Transverse colon (tissue), 4 donors: ENCODE results near the gene FUOM.

ENCODE experiments used
- POLR2A ChIP-seq: fragments of 450-650 bp; IDR thresholded peaks from one replicate; pipeline ENCODE4 v1.6.1; 2016; ENCODE audit warnings: antibody characterized with exemption, mild to moderate bottlenecking, moderate library complexity
- POLR2AphosphoS5 ChIP-seq, 3 donors: sonication (generic); formaldehyde crosslinking; IDR thresholded peaks; one replicate each; pipeline ENCODE4 v1.6.1; 2016; ENCODE audit warnings: antibody characterized with exemption in 3 of 3
- TF ChIP-seq, protein P1 (sequence below), 5 experiments: fragments of 200-600 bp in 3 of 5; fragments of 450-650 bp in 2 of 5; sonication (generic) in 3 of 5; IDR thresholded peaks; 1 replicate in 2 of 5; 2 replicates in 3 of 5; pipeline ENCODE4 v1.5.1; 2016 to 2017; ENCODE audit warnings: antibody characterized with exemption in 5 of 5, inconsistent platforms in 3 of 5, mild to moderate bottlenecking in 2 of 5, moderate library complexity in 1 of 5

DNA sequence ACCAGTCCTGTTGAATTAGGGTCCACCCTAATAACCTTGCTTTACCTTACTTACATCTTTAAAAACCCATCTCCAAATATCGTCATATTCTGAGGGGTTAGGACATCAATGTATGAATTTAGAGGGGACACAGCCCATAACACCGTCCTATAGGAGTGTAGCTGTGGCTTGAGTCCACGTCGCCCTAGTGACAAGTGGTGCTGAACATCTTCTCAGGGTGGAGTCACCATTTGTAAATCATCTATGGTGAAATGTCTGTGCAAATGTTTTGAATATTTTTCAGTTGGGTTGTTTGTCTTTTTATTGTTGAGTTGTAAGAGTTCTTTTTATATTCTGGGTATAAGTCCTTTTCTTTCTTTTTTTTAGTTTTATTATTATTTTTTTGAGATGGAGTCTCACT, 15.8 kb downstream of the FUOM start:
- TF ChIP-seq, protein P1, sequence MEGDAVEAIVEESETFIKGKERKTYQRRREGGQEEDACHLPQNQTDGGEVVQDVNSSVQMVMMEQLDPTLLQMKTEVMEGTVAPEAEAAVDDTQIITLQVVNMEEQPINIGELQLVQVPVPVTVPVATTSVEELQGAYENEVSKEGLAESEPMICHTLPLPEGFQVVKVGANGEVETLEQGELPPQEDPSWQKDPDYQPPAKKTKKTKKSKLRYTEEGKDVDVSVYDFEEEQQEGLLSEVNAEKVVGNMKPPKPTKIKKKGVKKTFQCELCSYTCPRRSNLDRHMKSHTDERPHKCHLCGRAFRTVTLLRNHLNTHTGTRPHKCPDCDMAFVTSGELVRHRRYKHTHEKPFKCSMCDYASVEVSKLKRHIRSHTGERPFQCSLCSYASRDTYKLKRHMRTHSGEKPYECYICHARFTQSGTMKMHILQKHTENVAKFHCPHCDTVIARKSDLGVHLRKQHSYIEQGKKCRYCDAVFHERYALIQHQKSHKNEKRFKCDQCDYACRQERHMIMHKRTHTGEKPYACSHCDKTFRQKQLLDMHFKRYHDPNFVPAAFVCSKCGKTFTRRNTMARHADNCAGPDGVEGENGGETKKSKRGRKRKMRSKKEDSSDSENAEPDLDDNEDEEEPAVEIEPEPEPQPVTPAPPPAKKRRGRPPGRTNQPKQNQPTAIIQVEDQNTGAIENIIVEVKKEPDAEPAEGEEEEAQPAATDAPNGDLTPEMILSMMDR (IDR thresholded peaks at IDR 0.05), result no peak
- TF ChIP-seq POLR2AphosphoS5 (IDR thresholded peaks at IDR 0.05), result no peak
- TF ChIP-seq POLR2A, result no peak
